Head of caudate nucleus (tissue), 42 donors: ENCODE data around the gene TANGO6.

Experiments used
- DNase-seq, 42 donors: peaks; one replicate each; pipeline versions ENCODE4 v3.0.0 to v3.0.0-alpha.2; 2020 to 2021; ENCODE audit warnings: mixed read lengths in 7 of 42
- intact Hi-C: fragments of 100-400 bp; cut with DNase I; formaldehyde crosslinking; loops from one replicate; pipeline ENCODE4 v1.15.0; 2022

Gene TANGO6

DNA sequence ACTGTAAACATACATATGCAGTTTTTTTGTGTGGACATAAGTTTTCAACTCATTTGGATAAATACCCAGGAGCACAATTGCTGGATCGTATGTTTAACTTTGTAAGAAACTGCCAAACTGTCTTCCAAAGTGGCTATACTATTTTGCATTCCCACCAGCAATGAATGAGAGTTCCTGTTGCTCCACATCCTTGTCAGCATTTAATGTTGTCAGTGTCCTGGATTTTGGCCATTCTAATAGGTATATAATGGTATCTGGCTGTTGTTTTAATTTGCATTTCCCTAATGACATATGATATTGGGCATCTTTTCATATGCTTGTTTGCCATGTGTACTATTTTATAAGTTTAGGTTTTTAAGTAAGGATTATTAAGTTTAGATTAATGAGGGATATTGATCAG is 14.1 kb downstream of the TANGO6 start:
- DNase-seq: no peak
- intact Hi-C loops: no loop called here

GRCh38 chr16:68859828-68860227 is 16.5 kb downstream of the TANGO6 start:
- DNase-seq: no peak
- intact Hi-C loops: no loop called here

GRCh38 chr16:68860978-68861892 is 17.9 kb downstream of the TANGO6 start:
- intact Hi-C loops: no loop called here
- no peak for DNase-seq

DNA sequence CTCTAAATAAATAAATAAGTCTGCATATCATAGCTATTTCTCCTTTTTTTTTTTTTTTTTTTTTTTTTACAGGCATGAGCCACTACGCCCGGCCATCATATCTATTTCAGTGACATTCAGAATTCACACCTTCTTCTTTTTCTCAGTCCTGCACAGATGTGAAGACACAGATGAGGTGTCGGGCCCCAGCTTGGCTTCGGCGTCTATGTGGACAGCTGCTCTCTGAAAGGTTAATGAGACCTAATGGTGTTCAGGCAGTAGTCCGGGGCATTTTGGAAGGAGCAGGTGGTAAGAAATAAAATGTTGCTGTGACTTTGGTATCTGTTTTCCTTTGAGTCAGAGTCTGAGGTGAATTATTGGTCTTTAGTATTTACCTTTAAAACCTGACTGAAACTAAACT is 23.6 kb downstream of the TANGO6 start:
- DNase-seq: no peak
- intact Hi-C loops: no loop called here

GRCh38 chr16:68869492-68870088 is 26.3 kb downstream of the TANGO6 start:
- intact Hi-C loops: no loop called here
- no peak for DNase-seq

DNA sequence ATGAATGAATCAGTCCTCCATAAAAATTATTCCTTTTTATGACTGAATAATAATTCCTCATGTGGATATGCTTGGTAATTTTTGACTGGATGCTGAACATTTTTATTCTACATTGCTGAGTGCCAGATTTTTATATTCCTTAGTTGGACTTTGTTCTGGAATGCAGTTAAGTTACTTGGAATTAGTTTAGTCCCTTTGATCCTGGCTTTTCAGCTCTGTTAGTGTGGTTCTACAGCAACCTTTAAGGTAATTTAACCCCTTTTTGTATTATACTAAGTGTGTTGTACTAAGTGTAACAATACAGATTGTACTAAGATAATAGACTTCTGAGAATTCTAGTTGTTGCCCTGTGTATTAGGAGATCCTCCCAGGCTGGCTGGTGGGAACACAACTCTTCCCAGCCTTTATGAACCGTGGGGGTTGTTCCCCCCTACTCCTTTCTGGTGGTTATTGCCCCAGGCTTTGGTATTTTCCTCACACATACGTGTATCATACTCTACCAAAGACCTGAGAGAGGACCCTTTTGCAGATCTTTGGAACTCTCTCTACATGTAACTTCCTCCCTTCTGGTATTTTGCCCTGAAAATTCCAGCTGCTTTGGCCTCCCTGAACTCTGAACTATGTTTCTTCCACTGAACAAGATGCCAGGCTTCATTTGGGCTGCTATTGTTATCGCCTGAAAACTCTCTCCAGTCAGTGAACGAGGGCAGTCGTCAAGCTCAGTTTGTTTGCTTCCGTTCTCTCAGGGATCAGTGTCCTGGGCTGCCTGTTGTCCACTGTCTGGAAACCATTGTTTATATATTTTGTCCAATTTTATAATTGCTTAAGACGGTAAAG is 30.5 kb downstream of the TANGO6 start:
- DNase-seq: no peak
- intact Hi-C loops: no loop called here

DNA sequence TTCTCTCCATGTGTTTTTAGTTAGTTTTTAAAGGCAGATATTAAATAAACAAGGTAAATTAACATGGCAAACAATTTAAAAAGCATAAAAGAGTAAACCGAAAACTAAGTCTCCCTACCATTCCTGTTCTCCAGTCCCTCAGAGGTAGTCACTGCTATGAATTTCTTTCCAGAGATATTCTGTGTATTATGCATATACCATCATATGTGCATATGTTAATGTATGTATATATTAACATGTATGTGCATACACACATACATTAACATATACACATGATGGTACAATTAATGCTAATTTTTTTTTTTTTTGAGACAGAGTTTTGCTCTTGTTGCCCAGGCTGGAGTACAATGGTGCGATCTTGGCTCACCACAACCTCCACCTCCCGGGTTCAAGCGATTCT is 32.5 kb downstream of the TANGO6 start:
- no peak for DNase-seq
- intact Hi-C loops: no loop called here

DNA sequence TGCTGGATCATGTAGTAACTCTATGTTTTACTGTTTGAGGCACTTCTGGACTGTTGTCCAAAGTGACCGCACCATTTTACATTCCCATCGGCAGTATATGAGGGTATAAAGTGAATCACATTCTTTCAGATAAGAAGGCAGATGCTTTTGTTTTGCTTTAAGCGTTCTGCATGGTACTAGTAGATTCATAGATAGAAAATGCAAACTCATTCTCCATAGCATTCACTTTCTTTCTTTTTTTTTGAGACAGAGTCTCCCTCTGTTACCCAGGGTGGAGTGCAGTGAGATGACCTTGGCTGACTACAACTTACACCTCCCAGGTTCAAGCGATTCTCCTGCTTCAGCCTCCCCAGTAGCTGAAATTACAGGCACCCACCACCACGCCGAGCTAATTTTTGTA is 40.4 kb downstream of the TANGO6 start:
- DNase-seq: no peak
- intact Hi-C loops: no loop called here

GRCh38 chr16:68884401-68884800 is 41.1 kb downstream of the TANGO6 start:
- no peak for DNase-seq
- intact Hi-C loops: no loop called here

DNA sequence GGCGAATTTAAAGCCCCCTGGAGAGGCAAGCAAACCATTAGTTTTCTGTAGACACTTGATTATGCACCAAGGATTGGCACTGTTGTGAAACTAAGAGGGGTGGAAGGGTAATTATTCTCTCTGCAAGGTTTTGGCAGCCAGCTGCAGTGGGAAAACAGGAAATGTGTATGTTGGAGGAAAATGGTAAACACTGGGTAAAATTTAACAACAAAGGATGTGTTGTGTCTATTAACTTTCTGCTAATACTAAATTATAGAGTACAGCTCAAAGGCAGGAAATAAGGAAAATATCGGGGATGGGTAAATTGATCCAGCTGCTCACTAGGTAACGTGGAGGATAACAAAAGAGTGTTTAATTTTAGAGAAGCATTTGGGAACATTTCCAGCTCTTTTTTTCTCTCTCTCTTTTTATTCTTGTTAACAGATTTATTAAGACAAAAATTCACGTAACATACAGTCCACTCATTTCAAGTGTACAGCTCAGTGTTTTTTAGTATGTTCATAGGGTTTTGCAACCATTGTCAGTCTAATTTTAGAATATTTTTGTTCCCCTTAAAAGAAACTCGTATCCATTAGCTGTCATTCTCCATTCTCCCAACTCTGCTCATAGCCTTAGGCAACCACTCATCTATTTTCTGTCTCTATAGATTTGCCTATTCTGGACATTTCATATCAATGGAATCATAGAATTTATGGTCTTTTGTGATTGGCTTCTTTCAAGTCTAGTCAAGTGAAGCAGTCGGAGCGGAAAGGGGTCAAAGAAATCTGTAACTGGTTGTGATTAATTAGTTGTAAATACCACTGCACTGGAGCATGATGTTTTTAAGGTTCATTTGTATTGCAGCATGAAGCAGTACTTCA is 41.8 kb downstream of the TANGO6 start:
- intact Hi-C loops: no loop called here
- no peak for DNase-seq

GRCh38 chr16:68887107-68887506 is 43.8 kb downstream of the TANGO6 start:
- no peak for DNase-seq
- intact Hi-C loops: no loop called here

- DNase-seq: no peak
- intact Hi-C loops: no loop called here
Observed at GRCh38 chr16:68889508-68890150, 46.3 kb downstream of the TANGO6 start.

DNA sequence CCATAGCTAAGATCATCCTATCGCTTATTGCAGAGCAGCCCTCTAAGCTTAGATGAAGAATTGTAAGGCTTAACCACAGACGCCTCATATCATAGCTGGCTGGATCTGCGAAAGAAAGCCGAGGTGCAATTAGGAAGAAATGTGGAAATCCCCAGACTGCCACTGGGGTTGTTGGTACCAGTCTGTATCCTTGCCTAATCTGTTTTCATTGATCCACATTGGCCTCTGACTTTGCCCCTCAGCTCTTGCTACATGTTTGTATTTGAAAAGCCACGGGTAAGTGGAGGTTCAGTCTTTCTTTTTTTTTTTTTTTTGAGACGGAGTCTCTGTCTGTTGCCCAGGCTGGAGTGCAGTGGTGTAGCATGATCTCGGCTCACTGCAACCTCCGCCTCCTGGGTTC is 48.9 kb downstream of the TANGO6 start:
- no peak for DNase-seq
- intact Hi-C loops: no loop called here

DNA sequence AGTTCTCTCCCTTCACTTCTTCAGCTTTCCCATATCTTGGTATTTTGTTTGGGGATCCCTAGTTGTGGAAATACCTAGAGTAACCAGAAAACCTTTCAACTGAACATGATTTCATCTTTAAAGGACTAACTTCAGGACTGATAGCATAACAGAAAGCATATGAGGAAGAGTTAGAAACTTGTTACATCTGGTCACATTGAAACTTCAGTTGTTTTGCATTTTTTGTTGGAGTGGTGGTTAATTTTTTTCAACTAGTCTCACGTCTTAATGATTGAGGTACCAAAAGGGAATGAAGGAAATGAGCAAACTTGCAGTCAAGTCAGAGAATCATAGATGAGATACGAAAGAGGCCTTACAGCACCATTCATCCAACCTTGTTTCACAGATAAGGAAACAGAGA is 49.6 kb downstream of the TANGO6 start:
- no peak for DNase-seq
- intact Hi-C loops: no loop called here

GRCh38 chr16:68893710-68894705 is 50.7 kb downstream of the TANGO6 start:
- intact Hi-C loops: no loop called here
- no peak for DNase-seq

- DNase-seq: no peak
- intact Hi-C loops: no loop called here
Observed at GRCh38 chr16:68894714-68895113, 51.4 kb downstream of the TANGO6 start.

GRCh38 chr16:68898026-68898425 is 54.7 kb downstream of the TANGO6 start:
- DNase-seq: no peak
- intact Hi-C loops: no loop called here
